ENCODE data around the gene KLHL26. TPM values are rescaled to one million over a fixed set of nuclear protein-coding genes. Genes with fewer than 3 reads are reported as not detected.

Gene KLHL26
- total RNA-seq, 1 experiment from 2014 or later: 10.7 TPM

DNA sequence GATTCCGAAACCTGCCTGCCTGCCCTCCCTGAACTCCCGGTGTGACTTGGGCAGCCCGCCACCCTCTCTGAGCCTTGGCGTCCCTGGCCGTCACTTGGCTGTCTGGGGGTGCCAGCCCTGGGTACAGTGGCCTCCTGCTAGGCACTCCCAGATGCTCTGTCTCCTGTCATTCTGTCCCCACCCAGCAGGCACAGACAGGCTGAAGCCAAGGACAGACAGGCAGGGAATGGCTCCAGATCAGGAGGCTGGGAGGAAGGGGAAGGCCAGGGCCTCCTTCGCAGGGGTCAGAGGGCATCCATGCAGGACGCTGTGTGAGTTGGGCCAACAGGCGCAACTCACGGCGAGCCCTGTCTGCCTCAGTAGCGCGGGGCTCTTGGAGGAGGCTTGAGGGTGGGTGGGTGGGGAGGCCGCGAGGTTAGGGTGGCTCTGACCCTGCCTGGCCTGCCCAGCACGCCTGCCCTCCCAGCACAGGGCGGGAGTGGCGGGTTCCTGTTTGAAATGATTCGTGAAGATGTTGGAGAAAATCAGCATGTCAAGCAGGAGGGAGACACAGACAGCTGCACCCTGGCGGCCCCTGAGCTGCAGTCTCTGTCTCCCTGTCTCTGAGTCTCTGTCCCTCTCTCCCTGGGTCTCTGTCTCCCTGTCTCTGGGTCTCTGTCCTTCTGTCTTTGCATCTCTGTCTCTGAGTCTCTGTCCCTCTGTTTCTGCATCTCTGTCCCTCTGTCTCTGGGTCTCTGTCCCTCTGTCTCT lies 19.7 kb downstream of the KLHL26 start:
- TF ChIP-seq, protein P1, sequence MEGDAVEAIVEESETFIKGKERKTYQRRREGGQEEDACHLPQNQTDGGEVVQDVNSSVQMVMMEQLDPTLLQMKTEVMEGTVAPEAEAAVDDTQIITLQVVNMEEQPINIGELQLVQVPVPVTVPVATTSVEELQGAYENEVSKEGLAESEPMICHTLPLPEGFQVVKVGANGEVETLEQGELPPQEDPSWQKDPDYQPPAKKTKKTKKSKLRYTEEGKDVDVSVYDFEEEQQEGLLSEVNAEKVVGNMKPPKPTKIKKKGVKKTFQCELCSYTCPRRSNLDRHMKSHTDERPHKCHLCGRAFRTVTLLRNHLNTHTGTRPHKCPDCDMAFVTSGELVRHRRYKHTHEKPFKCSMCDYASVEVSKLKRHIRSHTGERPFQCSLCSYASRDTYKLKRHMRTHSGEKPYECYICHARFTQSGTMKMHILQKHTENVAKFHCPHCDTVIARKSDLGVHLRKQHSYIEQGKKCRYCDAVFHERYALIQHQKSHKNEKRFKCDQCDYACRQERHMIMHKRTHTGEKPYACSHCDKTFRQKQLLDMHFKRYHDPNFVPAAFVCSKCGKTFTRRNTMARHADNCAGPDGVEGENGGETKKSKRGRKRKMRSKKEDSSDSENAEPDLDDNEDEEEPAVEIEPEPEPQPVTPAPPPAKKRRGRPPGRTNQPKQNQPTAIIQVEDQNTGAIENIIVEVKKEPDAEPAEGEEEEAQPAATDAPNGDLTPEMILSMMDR (conservative IDR thresholded peaks at IDR 0.05): no peak
- WGBS (ENCODE audit: extremely low coverage, insufficient read length, low lambda C conversion rate): no CpG with 5 or more reads among the region's 19 CpGs
- no peaks in the 10 kb centered on the region for H3K79me1 ChIP-seq (ENCODE audit: insufficient read depth, low read depth, low read length, poor library complexity, severe bottlenecking)

More for the DNA sequence above, 19.7 kb downstream of the KLHL26 start:
- H3K4me3 Mint-ChIP-seq: no peak overlapping the region
- Histone ChIP-seq H2AK5ac (ENCODE audit: insufficient read length, low read length) (no peak overlapping the region), H3K27ac (ENCODE audit: insufficient read length, low read depth, low read length) (no peak overlapping the region), H3T11ph (ENCODE audit: low read length) (no peak overlapping the region), H4K8ac (replicated peaks; ENCODE audit: insufficient read length, low read depth, low read length) (no peak overlapping the region), H3K14ac (ENCODE audit: insufficient read depth, low read length) (no peak overlapping the region; the same call in 1 of the 2 replicates), H3K79me2 (ENCODE audit: insufficient read depth, low read length) (no peaks in the 10 kb centered on the region), H3K4me2 (ENCODE audit: insufficient read depth, insufficient read length, low read length) (no peak overlapping the region), H3K4ac (ENCODE audit: low read depth, low read length) (no peak overlapping the region), H3K27me3 (ENCODE audit: insufficient read depth, low read length) (no peaks in the 10 kb centered on the region), H3K9me3 (ENCODE audit: control insufficient read depth, low read depth, low read length) (no peaks in the 10 kb centered on the region), H2BK5ac (ENCODE audit: insufficient read length, low read length) (no peak overlapping the region), H3K9ac (ENCODE audit: extremely low read depth, insufficient read length, low read length) (no peak overlapping the region), H3K56ac (ENCODE audit: insufficient read length, low read depth, low read length) (no peak overlapping the region), H3K23me2 (ENCODE audit: insufficient read length, low read depth, low read length, poor library complexity, severe bottlenecking) (no peaks in the 10 kb centered on the region), H4K91ac (ENCODE audit: insufficient read length, low read depth, low read length) (peak overlapping the region; percentile 10), H2BK20ac (ENCODE audit: low read depth, low read length, poor library complexity, severe bottlenecking) (no peak overlapping the region), H3K23ac (ENCODE audit: insufficient read length, low read depth, low read length) (no peak overlapping the region), H2BK15ac (ENCODE audit: low read depth, low read length) (no peak overlapping the region), H2AFZ (ENCODE audit: low read length) (no peak overlapping the region), H4K20me1 (ENCODE audit: control insufficient read depth, insufficient read depth, insufficient read length) (no peaks in the 10 kb centered on the region), H2BK12ac (ENCODE audit: insufficient read length, low read depth, low read length) (no peak overlapping the region), H4K5ac (ENCODE audit: insufficient read length, low read depth, low read length) (no peak overlapping the region), H3K4me1 (ENCODE audit: insufficient read depth, low read length) (no peaks in the 10 kb centered on the region; the same call in 1 of the 2 replicates), H2BK120ac (ENCODE audit: low read depth, low read length, poor library complexity, severe bottlenecking) (no peak overlapping the region), H3K18ac (ENCODE audit: insufficient read length, low read depth, low read length) (no peak overlapping the region)
- H3K4me1 Mint-ChIP-seq: peaks cover 24 to 30% of the 10 kb centered on the region in 2 experiments
- H3K27me3 Mint-ChIP-seq (ENCODE audit: low read depth): peaks cover 4% of the 10 kb centered on the region
- no peak for DNase-seq
- no peak overlapping the region for H3K27ac Mint-ChIP-seq
- peaks cover 0 to 4% (median 2%) of the 10 kb centered on the region in 3 experiments; a peak in 2 of 7 replicates for H3K36me3 Mint-ChIP-seq (ENCODE audit: insufficient read depth in 1 of 3, low read depth in 3 of 3)
- no peaks in the 10 kb centered on the region; a peak in 1 of 5 replicates for H3K9me3 Mint-ChIP-seq

Measured in H9 (cell line).